Epithelial cell of prostate (primary cell): ENCODE results near the gene DPM1.
"Not testable (repeated sequence)": the region's sequence is repeated elsewhere in the genome, so short reads cannot be mapped to it uniquely, and the experiment has no call there.

Experiments
- DNase-seq: peaks from one replicate; pipeline ENCODE4 v3.0.0-alpha.2; 2011; ENCODE audit warnings: low read depth, low spot score
- H3K27ac ChIP-seq: fragments of 450-650 bp; 2 replicates; pipeline ENCODE4 v1.5.1; 2017; ENCODE audit warnings: mild to moderate bottlenecking

Gene DPM1

GRCh38 chr20:50980851-50981713 lies 22.8 kb upstream of the DPM1 start:
- DNase-seq: no peak
- peak overlapping the region; percentile 75 for H3K27ac ChIP-seq

DNA sequence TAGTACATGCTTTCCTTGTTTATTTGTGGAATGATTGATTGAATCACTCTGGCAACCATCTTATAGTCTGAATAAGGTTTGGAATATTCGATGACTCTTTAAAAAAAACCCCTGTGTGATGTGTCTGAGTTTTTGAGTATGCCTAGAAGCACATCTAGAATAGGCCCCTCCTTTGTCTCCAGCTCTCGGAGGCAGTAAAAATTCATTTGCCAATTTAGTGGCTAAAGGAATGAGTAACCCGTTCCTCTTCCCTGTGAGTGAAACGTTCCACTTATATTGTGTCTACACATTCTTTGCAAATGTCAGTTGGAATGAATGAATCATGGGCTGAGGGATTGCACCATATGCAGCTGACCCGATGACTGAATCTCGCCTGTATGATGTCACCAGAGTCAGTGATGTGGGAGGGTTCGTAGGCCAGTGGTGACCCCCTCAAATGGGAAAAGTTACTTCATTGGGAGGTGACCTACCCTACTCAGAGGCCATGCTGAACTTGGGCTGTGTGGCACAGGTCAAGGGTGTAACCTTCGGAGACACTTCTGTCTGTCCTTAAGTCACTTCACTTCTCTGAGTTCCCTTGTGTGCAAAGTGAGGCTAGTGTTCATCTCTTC lies 21.8 kb upstream of the DPM1 start:
- H3K27ac ChIP-seq: peak overlapping the region; percentile 75
- DNase-seq: peak; percentile 97

DNA sequence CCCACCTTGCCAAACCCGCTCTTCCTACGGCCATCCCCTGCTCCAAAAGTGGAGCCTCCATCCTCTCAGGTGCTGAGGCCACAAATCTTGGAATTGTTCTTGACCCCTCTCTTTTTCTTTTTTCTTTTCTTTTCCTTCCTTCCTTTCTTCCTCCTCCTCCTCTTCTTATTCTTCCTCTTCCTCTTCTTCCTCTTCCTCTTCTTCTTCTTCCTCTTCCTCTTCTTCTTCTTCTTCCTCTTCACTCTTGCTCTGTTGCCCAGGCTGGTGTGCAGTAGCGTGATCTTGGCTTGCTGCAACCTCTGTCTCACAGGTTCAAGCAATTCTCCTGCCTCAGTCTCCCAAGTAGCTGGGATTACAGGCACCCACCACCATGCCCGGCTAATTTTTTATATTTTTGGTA lies 20.2 kb upstream of the DPM1 start:
- not testable (repeated sequence) for H3K27ac ChIP-seq, DNase-seq

- no peak overlapping the region for H3K27ac ChIP-seq
- no peak for DNase-seq
Observed at GRCh38 chr20:50977066-50978021, 19.0 kb upstream of the DPM1 start.

GRCh38 chr20:50975701-50976330 lies 17.5 kb upstream of the DPM1 start:
- H3K27ac ChIP-seq: no peak overlapping the region
- DNase-seq: no peak

GRCh38 chr20:50969912-50970311 lies 11.6 kb upstream of the DPM1 start:
- DNase-seq: no peak
- no peak overlapping the region for H3K27ac ChIP-seq

DNA sequence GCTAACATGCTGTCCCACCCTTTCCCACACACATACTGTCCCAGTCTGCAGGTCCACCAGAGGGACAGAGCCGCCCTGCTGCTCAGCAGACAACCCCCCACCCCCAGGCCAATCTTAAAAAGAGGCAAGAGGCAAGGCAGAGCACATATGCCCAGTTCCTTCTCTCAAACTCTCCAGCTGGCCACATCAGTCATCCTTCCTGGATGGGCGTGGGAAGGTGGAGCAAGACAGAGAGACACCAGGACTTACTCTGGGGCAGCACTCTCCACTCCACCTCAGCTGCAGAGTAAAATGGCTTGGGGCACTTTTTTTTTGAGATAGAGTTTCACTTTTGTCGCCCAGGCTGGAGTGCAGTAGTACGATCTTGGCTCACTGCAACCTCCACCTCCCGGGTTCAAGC lies 11.1 kb upstream of the DPM1 start:
- H3K27ac ChIP-seq: no peak overlapping the region
- DNase-seq: no peak

DNA sequence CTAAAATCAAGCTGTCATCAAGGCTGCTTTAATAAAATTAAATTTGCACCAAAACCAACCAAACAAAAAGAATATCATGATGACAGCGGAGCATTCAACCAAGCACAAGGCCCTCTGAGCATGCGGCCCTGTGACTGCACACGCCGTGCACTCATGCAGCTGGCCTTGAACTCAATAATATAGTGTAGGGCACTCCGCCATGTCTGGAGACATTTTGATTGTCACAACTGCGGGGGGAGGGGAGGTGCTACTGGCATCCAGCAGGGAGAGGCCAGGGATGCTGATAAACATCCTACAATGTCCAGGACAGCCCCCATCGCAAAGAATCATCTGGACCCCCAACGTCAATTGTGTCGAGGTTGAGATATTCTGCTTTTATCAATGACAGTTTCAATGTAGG lies 10.0 kb upstream of the DPM1 start:
- DNase-seq: no peak
- H3K27ac ChIP-seq: no peak overlapping the region

DNA sequence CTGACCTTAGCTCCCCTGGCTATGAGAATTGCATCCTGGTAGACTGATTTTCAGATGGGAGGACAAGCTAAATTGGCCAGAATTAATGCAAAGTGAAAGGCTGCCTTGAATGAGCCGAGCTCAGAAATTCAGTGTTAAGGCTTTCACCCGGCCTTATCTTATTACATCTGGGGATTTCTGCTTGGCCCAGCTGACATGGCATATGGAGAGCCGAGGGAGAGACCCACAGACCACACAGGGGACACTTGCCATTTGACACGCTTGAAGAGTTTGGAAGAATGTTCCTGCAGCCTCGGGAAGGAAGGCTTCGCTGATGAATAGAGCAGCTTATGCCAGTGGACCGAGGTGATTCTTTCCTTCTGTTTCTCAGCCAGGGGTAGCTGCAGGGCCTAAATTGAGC lies 9.3 kb upstream of the DPM1 start:
- no peak overlapping the region for H3K27ac ChIP-seq
- no peak for DNase-seq

GRCh38 chr20:50959543-50960126 lies 1.3 kb upstream of the DPM1 start:
- DNase-seq: no peak
- peak overlapping the region; percentile 75 for H3K27ac ChIP-seq

- DNase-seq: peak; percentile 80
- peak within 1 kb of the TSS; percentile 75 for H3K27ac ChIP-seq
Observed at GRCh38 chr20:50958615-50959542, 547 bp upstream of the DPM1 start, which contains the start of gene MOCS3. Gene MOCS3 (plus strand): TSS chr20:50958818. CDS start chr20:50958843, 25 bp downstream.

- H3K27ac ChIP-seq: peak overlapping the region; percentile 75
- DNase-seq: no peak
Observed at GRCh38 chr20:50957276-50957675, 1.1 kb downstream of the DPM1 start.

DNA sequence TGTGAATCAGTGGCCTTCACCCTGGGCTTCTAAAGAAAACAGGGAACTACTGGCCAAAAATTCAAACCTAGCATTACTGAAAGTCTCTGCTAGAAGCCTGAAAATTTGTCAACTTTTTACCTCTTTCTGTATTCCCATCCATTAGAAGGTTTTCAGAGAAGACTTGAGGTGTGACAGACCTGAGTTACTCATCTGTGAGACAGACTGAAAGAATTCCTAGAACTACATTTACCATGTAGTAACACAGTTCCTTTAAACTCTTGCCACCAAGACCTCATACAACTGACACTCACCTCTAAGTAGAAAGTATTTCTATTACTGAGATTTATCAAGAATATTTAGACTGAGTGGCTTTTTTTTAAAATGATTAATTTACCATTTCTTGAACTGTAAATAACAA lies 4.5 kb downstream of the DPM1 start:
- no peak for DNase-seq
- peak overlapping the region; percentile 25 for H3K27ac ChIP-seq

DNA sequence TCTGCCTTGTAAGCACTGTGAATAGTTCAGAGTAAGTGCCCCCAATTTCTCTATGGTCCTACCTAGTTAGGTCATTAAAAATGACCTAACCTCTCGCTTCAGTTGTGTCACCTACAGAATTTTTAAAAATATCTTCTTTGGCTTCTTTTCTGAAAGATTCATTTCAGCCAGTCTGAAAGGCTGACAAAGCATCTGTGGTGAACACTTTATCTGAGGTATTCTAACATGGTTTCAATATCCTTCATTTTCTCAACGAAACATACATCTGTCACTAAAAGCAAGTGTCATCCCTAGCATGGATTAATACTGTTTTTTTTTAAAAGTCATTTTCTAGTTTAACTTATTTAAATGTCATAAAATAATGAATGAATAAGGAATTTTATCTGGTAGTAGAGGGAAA lies 5.1 kb downstream of the DPM1 start:
- no peak for DNase-seq
- no peak overlapping the region for H3K27ac ChIP-seq

DNA sequence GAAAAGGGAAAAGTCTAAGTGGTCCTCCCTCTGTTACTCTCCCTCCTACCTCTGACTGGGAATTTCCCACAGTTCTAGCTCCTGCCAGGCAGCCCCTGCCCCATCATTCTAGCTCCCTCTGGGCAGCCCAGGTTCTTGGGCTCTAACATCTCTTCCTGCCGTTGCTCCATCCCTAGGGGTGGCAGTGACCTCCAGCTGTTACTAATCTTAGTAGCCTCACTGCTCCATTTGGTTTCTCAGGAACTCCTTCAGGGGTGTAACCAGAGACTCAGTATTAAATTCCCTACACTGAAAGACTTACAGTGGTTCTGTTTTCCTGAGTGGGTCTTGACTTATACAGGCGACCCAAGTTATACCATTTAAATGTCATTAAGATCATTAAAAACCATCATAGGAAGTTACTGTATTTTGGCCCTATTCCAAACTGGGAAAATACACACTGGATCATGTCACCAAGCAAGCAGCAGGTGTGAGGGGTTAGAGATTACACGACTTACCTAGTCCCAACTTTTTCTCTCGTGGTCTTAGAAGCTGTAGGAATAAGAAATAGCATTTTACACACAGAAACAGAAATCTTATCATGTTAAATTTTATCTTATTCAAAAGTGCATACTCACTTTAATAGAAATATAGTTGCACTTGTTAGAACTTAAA lies 10.1 kb downstream of the DPM1 start:
- no peak overlapping the region for H3K27ac ChIP-seq
- no peak for DNase-seq

DNA sequence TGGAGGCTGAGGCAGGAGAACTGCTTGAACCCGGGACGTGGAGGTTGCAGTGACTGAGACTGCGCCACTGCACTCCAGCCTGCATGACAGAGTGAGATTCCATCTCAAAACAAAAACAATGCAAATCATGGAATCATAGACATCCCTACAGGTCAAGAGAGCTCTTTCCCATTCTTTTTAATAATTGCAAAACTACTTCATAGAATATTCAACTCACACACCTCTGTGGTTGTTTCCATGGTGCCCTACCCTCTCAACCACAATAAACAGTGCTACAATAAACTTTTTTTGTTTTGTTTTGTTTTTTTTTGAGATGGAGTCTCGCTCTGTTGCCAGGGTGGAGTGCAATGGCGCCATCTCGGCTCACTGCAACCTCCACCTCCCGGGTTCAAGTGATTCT lies 15.3 kb downstream of the DPM1 start:
- no peak for DNase-seq
- no peak overlapping the region for H3K27ac ChIP-seq

DNA sequence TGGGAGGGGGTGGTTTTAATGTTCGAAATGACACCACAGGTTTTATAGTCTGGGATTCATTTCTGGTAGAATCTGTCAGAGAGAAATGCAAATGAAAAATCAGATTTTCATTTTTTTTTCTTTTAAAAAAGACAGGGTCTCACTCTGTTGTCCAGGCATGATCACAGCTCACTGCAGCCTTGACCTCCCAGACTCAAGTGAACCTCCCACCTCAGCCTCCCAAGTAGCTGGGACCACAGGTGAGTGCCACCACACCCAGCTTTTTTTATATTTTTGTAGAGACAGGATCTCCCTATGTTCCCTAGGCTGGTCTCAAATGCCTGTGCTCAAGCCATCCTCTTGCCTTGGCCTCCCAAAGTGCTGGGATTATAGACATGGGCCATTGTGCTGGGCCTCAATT lies 24.7 kb downstream of the DPM1 start:
- DNase-seq: no peak
- H3K27ac ChIP-seq: no peak overlapping the region

- H3K27ac ChIP-seq: peak overlapping the region; percentile 91
- DNase-seq: no peak
Observed at GRCh38 chr20:50932691-50933280, 25.5 kb downstream of the DPM1 start.
